DMS53 treated with DMSO at 0.1 percent for 48 hours (cell line): ENCODE results near the gene SIGLEC6.

Experiments
- DNase-seq: peaks from one replicate; lab custom pipeline; 2025; ENCODE audit not compliant: unreplicated experiment; lab: John Stamatoyannopoulos, UW

Gene SIGLEC6

GRCh38 chr19:51531349-51532315 lies at the start of gene SIGLEC6:
SIGLEC6 (minus strand) TSS chr19:51531670; CDS start chr19:51531648, 22 bp downstream.
- DNase-seq: no peak

- no peak for DNase-seq
Observed at GRCh38 chr19:51576850-51577249, 45.4 kb upstream of the SIGLEC6 start.

DNA sequence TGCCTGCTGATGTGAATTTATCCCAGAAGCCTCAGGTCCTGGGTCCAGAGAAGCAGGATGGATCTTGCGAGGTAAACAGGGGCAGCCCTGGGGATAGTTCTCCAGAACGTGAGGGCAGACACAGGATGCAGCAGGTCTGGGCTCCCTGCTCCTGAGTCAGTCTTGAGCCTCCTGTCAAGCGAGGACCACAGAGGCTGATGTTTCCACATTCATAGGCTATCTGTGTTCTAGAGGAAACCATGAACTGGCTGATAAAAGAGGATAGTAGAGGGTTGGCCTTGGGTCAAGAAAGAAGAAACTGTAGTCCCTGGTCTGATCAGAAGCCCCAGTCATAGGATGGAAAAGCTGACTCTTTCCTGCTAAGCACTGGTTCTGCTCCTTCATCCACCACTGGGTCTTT lies 41.9 kb upstream of the SIGLEC6 start:
- no peak for DNase-seq

- DNase-seq: no peak
Observed at GRCh38 chr19:51572908-51573307, 41.4 kb upstream of the SIGLEC6 start.

DNA sequence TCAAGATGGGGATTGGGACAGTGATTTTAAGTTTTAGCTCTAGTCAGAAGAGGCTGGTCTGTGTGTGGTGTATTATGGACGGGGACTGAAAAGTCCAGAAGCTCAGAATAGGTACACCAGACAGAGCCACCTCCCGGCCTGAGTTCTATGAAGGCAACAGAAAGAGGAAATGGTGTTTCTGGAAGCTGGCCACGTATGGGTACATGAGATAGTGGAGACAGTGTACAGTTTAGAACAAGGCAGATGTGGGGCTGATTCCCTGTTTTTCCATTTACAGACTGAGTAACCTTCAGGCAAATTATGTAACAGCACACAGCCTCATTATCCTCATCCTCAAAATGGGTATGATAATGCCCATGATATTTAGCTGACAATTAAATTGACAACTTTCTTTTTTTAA lies 40.9 kb upstream of the SIGLEC6 start:
- no peak for DNase-seq

GRCh38 chr19:51571599-51571998 lies 40.1 kb upstream of the SIGLEC6 start:
- no peak for DNase-seq

- no peak for DNase-seq
Observed at GRCh38 chr19:51570962-51571575, 39.6 kb upstream of the SIGLEC6 start, which contains the start of gene ZNF175. ZNF175 (plus strand) TSS chr19:51571283; CDS start chr19:51573330, 2,047 bp downstream.

GRCh38 chr19:51568456-51568855 lies 37.0 kb upstream of the SIGLEC6 start:
- DNase-seq: no peak

DNA sequence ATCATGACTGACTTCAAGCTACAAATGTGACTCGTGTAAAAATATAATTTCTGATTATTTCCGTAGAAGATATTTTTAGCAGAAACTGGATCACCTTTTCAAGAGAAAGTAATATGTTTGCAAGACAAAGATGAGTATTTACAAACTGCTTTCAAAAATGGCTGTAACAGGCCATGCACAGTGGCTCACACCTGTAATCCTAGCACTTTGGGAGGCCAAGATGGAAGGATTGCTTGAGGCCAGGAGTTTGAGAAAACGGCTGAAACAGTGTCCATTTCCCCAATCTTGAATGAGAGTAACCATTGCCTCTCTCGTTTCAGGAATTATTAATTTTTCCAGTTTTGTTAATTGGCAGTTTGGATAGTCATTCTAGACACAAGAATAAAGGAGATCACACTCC lies 36.1 kb upstream of the SIGLEC6 start:
- no peak for DNase-seq

GRCh38 chr19:51566489-51567100 lies 35.1 kb upstream of the SIGLEC6 start:
- no peak for DNase-seq

GRCh38 chr19:51565583-51565982 lies 34.1 kb upstream of the SIGLEC6 start:
- DNase-seq: no peak

DNA sequence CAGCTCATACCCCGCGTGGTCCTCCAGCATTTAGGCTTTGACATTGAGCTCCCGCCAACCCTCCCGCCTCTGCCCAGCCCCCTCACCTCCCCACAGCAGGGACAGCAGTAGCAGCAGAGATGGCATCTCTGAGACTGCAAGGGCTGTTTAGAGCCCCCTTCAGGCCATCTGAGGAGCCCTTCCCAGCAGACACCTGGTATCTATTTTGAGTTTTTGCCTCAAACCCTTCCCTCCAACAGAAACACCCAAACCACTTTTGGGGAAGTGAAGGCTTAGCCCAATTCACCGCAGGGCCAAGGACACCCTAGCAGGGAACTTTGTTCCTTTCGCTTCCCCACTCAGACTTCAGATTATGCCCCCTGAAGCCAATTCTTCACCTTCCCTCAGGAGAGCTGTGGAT lies 33.3 kb upstream of the SIGLEC6 start:
- no peak for DNase-seq

DNA sequence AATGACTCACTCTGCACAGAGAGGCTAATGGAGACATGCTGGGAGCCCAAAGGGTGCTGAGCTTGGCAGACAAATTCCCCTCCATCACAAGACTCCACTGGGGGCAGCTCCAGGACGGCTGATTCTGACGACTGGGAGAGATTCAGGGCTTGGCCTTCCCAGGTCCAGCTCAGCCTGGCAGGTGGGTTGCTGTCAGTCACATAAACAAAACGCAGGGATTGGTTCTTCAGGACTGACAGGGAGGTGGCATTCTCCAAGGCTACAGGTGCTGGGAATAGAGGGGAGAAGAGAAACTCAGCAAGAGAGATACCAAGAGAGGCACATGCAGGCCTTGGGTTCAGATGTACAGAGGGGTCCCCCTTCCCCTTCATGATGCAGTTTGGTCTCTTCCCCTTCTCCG lies 28.9 kb upstream of the SIGLEC6 start:
- no peak for DNase-seq

DNA sequence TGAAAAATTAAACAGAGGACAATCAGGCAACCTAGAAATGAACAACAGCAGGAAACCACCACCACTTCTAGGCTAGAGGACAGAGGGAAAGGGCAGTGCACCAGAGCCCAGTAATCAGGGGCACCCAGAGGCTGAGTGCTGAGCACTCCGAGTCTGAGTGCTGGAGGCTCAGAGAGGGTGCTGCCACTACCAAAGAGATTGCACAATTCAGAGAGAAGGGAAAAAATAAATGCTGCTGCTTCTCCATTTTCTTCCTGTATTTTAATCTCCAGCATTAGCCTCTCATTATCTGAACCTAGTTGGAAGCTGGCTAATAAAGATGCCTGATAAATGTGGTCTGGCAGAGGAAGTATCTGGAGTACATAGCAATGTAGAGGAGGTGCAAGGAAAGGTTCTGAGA lies 27.8 kb upstream of the SIGLEC6 start:
- no peak for DNase-seq

DNA sequence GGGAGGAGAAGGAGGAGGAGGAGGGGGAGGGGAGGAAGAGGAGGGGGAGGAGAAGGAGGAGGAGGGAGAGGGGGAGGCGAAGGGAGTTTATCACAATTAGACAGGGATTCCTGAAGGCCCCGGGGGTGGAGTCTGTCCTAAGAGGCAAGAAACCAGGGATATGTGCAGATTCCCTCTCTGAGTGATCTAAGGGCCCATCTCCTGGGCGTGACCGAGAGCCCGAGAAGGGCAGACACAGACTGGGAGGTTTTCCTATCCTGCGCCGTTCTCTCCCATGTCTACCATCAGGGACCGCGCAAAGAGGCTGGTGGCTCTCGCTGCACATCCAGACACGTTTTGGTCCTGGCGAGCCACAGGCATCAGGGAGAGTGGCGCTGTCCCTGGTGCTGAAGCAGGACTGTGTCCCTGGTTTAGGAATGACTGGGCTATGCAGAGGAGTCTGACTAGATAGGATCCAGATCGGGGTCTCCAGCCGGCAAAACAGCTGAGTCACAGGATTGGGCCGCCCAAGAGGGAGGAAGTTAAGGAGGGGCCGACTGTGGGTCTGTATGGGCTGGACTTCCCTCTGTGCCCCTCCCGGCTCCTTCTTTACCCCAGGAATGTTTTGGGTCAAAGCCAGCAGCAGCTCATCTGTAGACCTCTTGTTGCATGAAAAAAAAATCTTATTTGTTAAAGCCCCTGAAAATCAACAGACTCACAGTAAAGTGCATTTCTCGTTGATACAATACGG lies 21.7 kb upstream of the SIGLEC6 start:
- DNase-seq: no peak

GRCh38 chr19:51552608-51552995 lies 21.1 kb upstream of the SIGLEC6 start:
- DNase-seq: no peak

DNA sequence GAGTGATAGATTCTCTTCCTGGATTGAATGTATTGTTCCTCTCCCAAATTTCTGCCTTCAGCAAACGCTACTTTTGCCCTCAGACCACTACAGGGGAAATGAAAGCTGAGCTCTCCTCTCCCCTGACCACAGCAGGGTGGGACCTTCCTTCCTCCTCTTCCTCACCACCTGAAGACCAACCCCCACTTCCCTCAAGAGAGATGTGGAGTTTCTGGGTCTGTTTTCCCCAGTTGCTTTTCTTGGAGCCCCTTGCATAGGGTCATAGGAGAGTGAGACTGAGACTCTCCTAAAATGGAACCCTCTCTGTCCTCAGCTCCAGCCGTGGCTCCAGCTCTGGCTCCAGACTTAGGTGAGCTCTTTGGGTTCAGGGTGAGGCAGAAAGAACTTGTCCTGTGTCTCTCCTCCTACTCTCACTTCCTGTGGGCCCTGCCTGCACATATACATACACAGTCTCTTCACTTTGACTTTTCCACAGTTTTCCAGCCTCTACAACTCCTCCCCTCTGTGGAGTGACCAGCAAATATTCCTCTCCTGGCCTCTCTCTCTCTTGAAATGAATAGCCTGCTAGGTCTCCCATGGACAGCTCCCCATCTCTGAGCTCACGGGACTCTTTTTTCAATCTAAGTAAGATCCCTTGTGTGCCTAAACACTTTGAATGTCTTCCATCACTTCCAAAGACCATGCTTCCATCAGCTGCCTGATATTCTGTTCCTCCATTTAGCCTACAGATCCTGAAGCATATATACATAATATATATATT lies 20.4 kb upstream of the SIGLEC6 start:
- DNase-seq: no peak

DNA sequence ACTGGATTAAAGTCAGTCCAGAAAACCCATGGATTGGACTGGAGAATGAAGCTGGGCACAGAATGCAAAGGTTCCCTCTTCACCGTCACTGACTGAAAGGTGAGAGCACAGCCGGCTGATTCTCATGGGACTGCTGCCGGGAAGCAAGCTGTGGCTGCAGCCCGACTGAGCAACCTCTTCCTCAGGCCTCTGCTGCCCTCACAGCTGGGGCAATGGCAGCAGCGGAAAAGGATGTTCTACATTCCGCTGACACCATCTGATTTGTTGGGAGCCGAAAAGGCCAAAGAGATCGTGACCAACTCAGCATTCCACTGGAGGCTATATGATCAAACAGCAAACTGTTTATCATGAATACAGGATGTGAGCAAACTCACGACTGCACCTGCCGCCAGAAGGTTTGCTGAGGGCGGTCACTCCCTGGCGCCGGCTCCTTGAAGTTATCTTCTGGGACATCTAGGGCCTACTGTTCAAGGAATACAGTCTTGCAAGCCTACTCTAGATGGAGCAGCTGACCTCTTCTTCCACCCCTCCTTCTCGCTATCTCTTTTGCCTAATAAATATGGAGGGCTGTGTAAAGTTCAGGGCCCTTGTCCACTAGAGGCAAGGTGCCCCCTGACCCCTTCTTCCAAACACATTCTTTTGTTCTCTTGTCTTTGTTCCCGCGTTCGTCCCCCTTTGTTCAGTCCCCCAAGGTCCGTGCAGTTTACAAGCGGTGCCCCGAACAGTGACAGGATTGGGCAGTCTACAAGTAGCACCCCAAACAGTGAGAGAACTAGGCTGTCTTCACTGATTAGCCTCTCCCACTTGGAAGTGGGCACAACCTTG lies 19.6 kb upstream of the SIGLEC6 start:
- no peak for DNase-seq

DNA sequence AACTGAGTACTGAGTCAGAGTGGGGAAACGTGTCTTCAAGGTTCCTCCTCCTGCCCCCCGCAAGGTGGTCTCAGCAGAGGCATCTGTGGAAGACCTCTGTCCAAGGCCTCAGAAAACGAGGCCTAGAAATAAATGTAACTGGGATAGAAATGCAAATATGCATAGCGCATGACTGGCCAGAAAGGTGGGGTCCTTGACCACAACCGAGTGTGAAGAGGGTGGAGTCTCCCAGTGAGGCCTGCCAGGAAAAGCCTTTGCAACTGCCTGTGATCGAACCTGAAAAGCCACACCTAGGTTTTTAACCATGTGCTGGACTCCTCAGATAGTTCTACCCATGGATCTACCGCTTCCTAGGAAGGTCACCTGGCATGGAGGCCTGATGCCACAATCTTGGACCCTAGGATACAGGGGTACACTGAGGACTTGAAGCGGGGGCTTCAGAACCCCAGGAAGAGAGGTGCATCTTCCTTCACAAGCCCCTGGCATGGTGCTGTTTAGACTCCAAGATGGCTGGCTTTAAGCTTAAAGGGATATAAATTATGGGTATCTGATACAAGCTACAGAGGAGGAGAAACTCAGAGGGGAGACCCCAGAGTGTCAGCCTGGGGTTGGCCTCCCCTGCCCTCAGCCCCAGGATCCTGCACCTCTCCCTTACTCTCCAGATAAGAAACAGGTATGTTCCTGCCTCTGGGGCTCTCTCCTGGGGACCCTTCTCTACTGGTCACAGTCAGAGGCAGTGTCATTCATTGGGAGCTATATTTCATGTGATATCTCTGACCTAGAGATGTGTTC lies 18.3 kb upstream of the SIGLEC6 start:
- no peak for DNase-seq
